Ascending aorta (tissue), 2 donors: ENCODE data around the gene MTARC1. TPM values are rescaled to one million over a fixed set of nuclear protein-coding genes. Genes with fewer than 3 reads are reported as not detected.

Experiments
- DNase-seq, 2 donors: peaks; one replicate each; pipeline ENCODE4 v3.0.0-alpha.2; 2019; ENCODE audit warnings: low spot score in 2 of 2
- H3K27ac ChIP-seq, 2 donors: fragments of 200-600 bp; sonication (generic); one replicate each; pipeline ENCODE4 v1.5.1; 2016 to 2017; ENCODE audit warnings: mild to moderate bottlenecking in 1 of 2
- H3K27me3 ChIP-seq: fragments of 200-600 bp; sonication (generic); one replicate; pipeline ENCODE4 v1.5.1; 2017
- H3K36me3 ChIP-seq, 2 donors: fragments of 200-600 bp; sonication (generic); one replicate each; pipeline ENCODE4 v1.5.1; 2016
- H3K4me1 ChIP-seq, 2 donors: fragments of 200-600 bp; sonication (generic); one replicate each; pipeline ENCODE4 v1.5.1; 2016 to 2017; ENCODE audit warnings: mild to moderate bottlenecking in 1 of 2
- H3K4me3 ChIP-seq, 2 donors: fragments of 200-600 bp; sonication (generic); one replicate each; pipeline ENCODE4 v1.5.1; 2016 to 2017; ENCODE audit warnings: mild to moderate bottlenecking in 1 of 2
- H3K9me3 ChIP-seq, 2 donors: fragments of 200-600 bp; sonication (generic); one replicate each; pipeline ENCODE4 v1.5.1; 2016
- CTCF ChIP-seq, 3 experiments: fragments of 200-600 bp in 2 of 3; fragments of 450-650 bp in 1 of 3; sonication (generic) in 2 of 3; IDR thresholded peaks; one replicate each; pipeline ENCODE4 v1.5.1; 2016 to 2019; ENCODE audit warnings: antibody characterized with exemption in 3 of 3, mild to moderate bottlenecking in 1 of 3, moderate library complexity in 1 of 3
- intact Hi-C: fragments of 100-400 bp; cut with DNase I; formaldehyde crosslinking; loops from one replicate; pipeline ENCODE4 v1.15.1; 2023
- total RNA-seq: library from RNA; depleted of rRNA; stranded (reverse); fragments of >200 nt; gene quantifications from one replicate; pipeline ENCODE4 v1.1.0, GENCODE V29; 2016

MTARC1 gene
- total RNA-seq, 1 donor from 2014 or later: 2.2 TPM

- Histone ChIP-seq H3K4me1 (peaks cover 0 to 6% of the 10 kb centered on the region in 2 donors), H3K27me3 (no peaks in the 10 kb centered on the region), H3K9me3 (no peaks in the 10 kb centered on the region), H3K36me3 (peaks cover 0 to 7% of the 10 kb centered on the region in 2 donors), H3K27ac (no peak overlapping the region), H3K4me3 (no peak overlapping the region)
- TF ChIP-seq CTCF (IDR thresholded peaks at IDR 0.05): no peak
- no peak for DNase-seq
- intact Hi-C loops: loop anchor here (5.0 kb wide), 1 partner anchor 65 kb away; the partner anchor contains the start of gene HLX
Measured at GRCh38 chr1:220812308-220812707, 25.6 kb downstream of the MTARC1 start.

GRCh38 chr1:220813013-220813412, 26.3 kb downstream of the MTARC1 start:
- no peaks in the 10 kb centered on the region for H3K27me3 ChIP-seq
- TF ChIP-seq CTCF (IDR thresholded peaks at IDR 0.05): no peak
- no peaks in the 10 kb centered on the region for H3K9me3 ChIP-seq
- H3K27ac ChIP-seq: no peak overlapping the region
- intact Hi-C loops: loop anchor here (5.0 kb wide), 1 partner anchor 64 kb away; the partner anchor contains the start of gene HLX
- H3K36me3 ChIP-seq: peaks cover 0 to 7% of the 10 kb centered on the region in 2 donors
- DNase-seq: no peak
- no peak overlapping the region for H3K4me3 ChIP-seq
- H3K4me1 ChIP-seq: peaks cover 0 to 6% of the 10 kb centered on the region in 2 donors

- intact Hi-C loops: no loop called here
- no peak for DNase-seq
- TF ChIP-seq CTCF (IDR thresholded peaks at IDR 0.05): no peak
- H3K36me3 ChIP-seq: peaks cover 0 to 7% of the 10 kb centered on the region in 2 donors
- no peaks in the 10 kb centered on the region for H3K27me3 ChIP-seq
- H3K4me3 ChIP-seq: no peak overlapping the region
- H3K27ac ChIP-seq: no peak overlapping the region
- peaks cover 3 to 7% of the 10 kb centered on the region in 2 donors for H3K4me1 ChIP-seq
- no peaks in the 10 kb centered on the region for H3K9me3 ChIP-seq
Measured at GRCh38 chr1:220815409-220815808, 28.7 kb downstream of the MTARC1 start.

GRCh38 chr1:220817907-220818306, 31.2 kb downstream of the MTARC1 start:
- DNase-seq: no peak
- Histone ChIP-seq H3K36me3 (peaks cover 0 to 7% of the 10 kb centered on the region in 2 donors), H3K4me1 (peaks cover 3 to 4% of the 10 kb centered on the region in 2 donors), H3K27ac (peak overlapping the region in 1 of 2 donors; percentile 17), H3K9me3 (no peaks in the 10 kb centered on the region), H3K27me3 (no peaks in the 10 kb centered on the region), H3K4me3 (no peak overlapping the region)
- intact Hi-C loops: no loop called here
- no peak for TF ChIP-seq CTCF (IDR thresholded peaks at IDR 0.05)

- intact Hi-C loops: no loop called here
- TF ChIP-seq CTCF (IDR thresholded peaks at IDR 0.05): no peak
- Histone ChIP-seq H3K27ac (peak overlapping the region in 1 of 2 donors; percentile 17), H3K27me3 (no peaks in the 10 kb centered on the region), H3K4me1 (peaks cover 3 to 4% of the 10 kb centered on the region in 2 donors), H3K36me3 (peaks cover 0 to under 1% of the 10 kb centered on the region in 2 donors), H3K9me3 (no peaks in the 10 kb centered on the region), H3K4me3 (no peak overlapping the region)
- DNase-seq: no peak
Measured at GRCh38 chr1:220818421-220819173, 31.9 kb downstream of the MTARC1 start.
